Activated CD8-positive, alpha-beta memory T cell treated with anti-CD3 and anti-CD28 coated beads, Interleukin-2, amount 50 U/mL, for 24 hours (primary cell): ENCODE measurements around the gene NAPEPLD.
"Not testable (repeated sequence)": the region's sequence is repeated elsewhere in the genome, so short reads cannot be mapped to it uniquely, and the experiment has no call there.

ENCODE experiments used
- DNase-seq: peaks from one replicate; pipeline ENCODE4 v3.0.0-alpha.2; 2020; ENCODE audit errors: extremely low read depth

NAPEPLD gene

GRCh38 chr7:103068414-103069403 is 80.2 kb downstream of the NAPEPLD start:
- no peak for DNase-seq

GRCh38 chr7:103065667-103066066 is 83.2 kb downstream of the NAPEPLD start:
- peak; percentile 7 for DNase-seq

- no peak for DNase-seq
Observed at GRCh38 chr7:103063895-103064294, 85.0 kb downstream of the NAPEPLD start.

- DNase-seq, result no peak
Observed at GRCh38 chr7:103059471-103059870, 89.4 kb downstream of the NAPEPLD start.

- no peak for DNase-seq
Observed at GRCh38 chr7:103058122-103058521, 90.8 kb downstream of the NAPEPLD start.

- DNase-seq, result not testable (repeated sequence)
Observed at GRCh38 chr7:103056006-103056405, 92.9 kb downstream of the NAPEPLD start.

- no peak for DNase-seq
Observed at GRCh38 chr7:103051519-103051918, 97.4 kb downstream of the NAPEPLD start.
